ENCODE data around the gene RGP1. TPM values are rescaled to one million over a fixed set of nuclear protein-coding genes. Genes with fewer than 3 reads are reported as not detected.

Gene RGP1
- total RNA-seq (10 to 100 TPM; 30.0 to 32.4 TPM), polyA plus RNA-seq (10 to 100 TPM; 11.0 to 13.0 TPM)
- long read RNA-seq, donor 1, full-length matches to known transcripts = 4 of 18 reads
- long read RNA-seq, donor 1, partial matches to known transcripts = 6 of 18 reads
- long read RNA-seq, donor 1, other reads (novel, unspliced or antisense) = 8 of 18 reads
- long read RNA-seq, donor 2, full-length matches to known transcripts = 1 of 21 reads
- long read RNA-seq, donor 2, partial matches to known transcripts = 1 of 21 reads
- long read RNA-seq, donor 2, other reads (novel, unspliced or antisense) = 19 of 21 reads

GRCh38 chr9:35748858-35749514 is at the start of gene RGP1, which contains the start of gene GBA2:
TSS of gene RGP1 (plus strand) at chr9:35749287. CDS start at chr9:35749756, 469 bp downstream.
TSS of gene GBA2 (minus strand) at chr9:35749228. CDS start at chr9:35748704, 524 bp downstream.
- peaks cover 0 to 9% of the 10 kb centered on the region in 2 donors for H3K36me3 ChIP-seq (ENCODE audit: control insufficient read depth in 1 of 2, insufficient read depth in 2 of 2, low read length in 1 of 2)
- ATAC-seq (ENCODE audit: low FRiP score) (peak; percentile 91), DNase-seq (peak; percentile 87 to 94)
- WGBS, 2 donors = 0% methylated on average over 41 to 69 of the region's 69 CpGs
- intact Hi-C loops (cut with DNase I) = loop anchor here in 1 of 2 donors (1.0 kb wide), 1 partner anchor 84 kb away; no protein-coding TSS in a partner anchor
- no peaks in the 10 kb centered on the region for H3K4me1 ChIP-seq (ENCODE audit: control insufficient read depth in 1 of 2, insufficient read depth in 2 of 2, low read length in 2 of 2)
- H3K9me3 ChIP-seq (ENCODE audit: control insufficient read depth, low read length) = no peaks in the 10 kb centered on the region
- H3K27ac ChIP-seq (ENCODE audit: low read depth in 1 of 2, low read length in 2 of 2) = peak within 1 kb of the TSS; percentile 59 to 65
- H3K4me3 ChIP-seq (ENCODE audit: low read length in 2 of 2) = peak within 1 kb of the TSS; percentile 92 to 96
- H3K27me3 ChIP-seq (ENCODE audit: control insufficient read depth in 1 of 2, insufficient read depth in 2 of 2, low read length in 1 of 2) = no peaks in the 10 kb centered on the region

- peak; percentile 26 to 57 for DNase-seq
- Histone ChIP-seq H3K36me3 (ENCODE audit: control insufficient read depth in 1 of 2, insufficient read depth in 2 of 2, low read length in 1 of 2) (peaks cover 10 to 49% of the 10 kb centered on the region in 2 donors), H3K27ac (ENCODE audit: low read depth in 1 of 2, low read length in 2 of 2) (peak overlapping the region in 1 of 2 donors; percentile 72)
Measured at GRCh38 chr9:35700031-35700430, 49.1 kb upstream of the RGP1 start.

GRCh38 chr9:35700942-35701341 is 48.1 kb upstream of the RGP1 start:
- no peak for ATAC-seq (ENCODE audit: low FRiP score)
- peak in 1 of 2 donors; percentile 2 for DNase-seq
- Histone ChIP-seq H3K27ac (ENCODE audit: low read depth in 1 of 2, low read length in 2 of 2) (peak overlapping the region in 1 of 2 donors; percentile 26), H3K4me1 (ENCODE audit: control insufficient read depth in 1 of 2, insufficient read depth in 2 of 2, low read length in 2 of 2) (no peaks in the 10 kb centered on the region), H3K27me3 (ENCODE audit: control insufficient read depth in 1 of 2, insufficient read depth in 2 of 2, low read length in 1 of 2) (no peaks in the 10 kb centered on the region), H3K4me3 (ENCODE audit: low read length in 2 of 2) (no peak overlapping the region), H3K36me3 (ENCODE audit: control insufficient read depth in 1 of 2, insufficient read depth in 2 of 2, low read length in 1 of 2) (peaks cover 15 to 56% of the 10 kb centered on the region in 2 donors), H3K9me3 (ENCODE audit: control insufficient read depth, low read length) (no peaks in the 10 kb centered on the region)
- intact Hi-C loops (cut with DNase I) = no loop called here

More at GRCh38 chr9:35700031-35700430, 49.1 kb upstream of the RGP1 start:
- ATAC-seq (ENCODE audit: low FRiP score) = no peak
- 78 to 80% methylated on average over 11 of the region's 11 CpGs for WGBS, 2 donors
- Histone ChIP-seq H3K4me1 (ENCODE audit: control insufficient read depth in 1 of 2, insufficient read depth in 2 of 2, low read length in 2 of 2) (no peaks in the 10 kb centered on the region), H3K9me3 (ENCODE audit: control insufficient read depth, low read length) (no peaks in the 10 kb centered on the region), H3K27me3 (ENCODE audit: control insufficient read depth in 1 of 2, insufficient read depth in 2 of 2, low read length in 1 of 2) (no peaks in the 10 kb centered on the region), H3K4me3 (ENCODE audit: low read length in 2 of 2) (no peak overlapping the region)
- intact Hi-C loops (cut with DNase I) = no loop called here

- intact Hi-C loops (cut with DNase I) = no loop called here
- Histone ChIP-seq H3K36me3 (ENCODE audit: control insufficient read depth in 1 of 2, insufficient read depth in 2 of 2, low read length in 1 of 2) (peaks cover 15 to 64% of the 10 kb centered on the region in 2 donors), H3K27me3 (ENCODE audit: control insufficient read depth in 1 of 2, insufficient read depth in 2 of 2, low read length in 1 of 2) (no peaks in the 10 kb centered on the region), H3K4me3 (ENCODE audit: low read length in 2 of 2) (no peak overlapping the region), H3K4me1 (ENCODE audit: control insufficient read depth in 1 of 2, insufficient read depth in 2 of 2, low read length in 2 of 2) (no peaks in the 10 kb centered on the region), H3K27ac (ENCODE audit: low read depth in 1 of 2, low read length in 2 of 2) (no peak overlapping the region), H3K9me3 (ENCODE audit: control insufficient read depth, low read length) (no peaks in the 10 kb centered on the region)
- 97 to 100% methylated on average over 7 of the region's 7 CpGs for WGBS, 2 donors
- ATAC-seq (ENCODE audit: low FRiP score) (no peak), DNase-seq (peak in 1 of 2 donors; percentile 25)
Measured at GRCh38 chr9:35702696-35703095, 46.4 kb upstream of the RGP1 start.

GRCh38 chr9:35703906-35704672 is 45.0 kb upstream of the RGP1 start:
- Histone ChIP-seq H3K4me3 (ENCODE audit: low read length in 2 of 2) (no peak overlapping the region), H3K27ac (ENCODE audit: low read depth in 1 of 2, low read length in 2 of 2) (no peak overlapping the region), H3K27me3 (ENCODE audit: control insufficient read depth in 1 of 2, insufficient read depth in 2 of 2, low read length in 1 of 2) (no peaks in the 10 kb centered on the region), H3K4me1 (ENCODE audit: control insufficient read depth in 1 of 2, insufficient read depth in 2 of 2, low read length in 2 of 2) (no peaks in the 10 kb centered on the region), H3K9me3 (ENCODE audit: control insufficient read depth, low read length) (no peaks in the 10 kb centered on the region), H3K36me3 (ENCODE audit: control insufficient read depth in 1 of 2, insufficient read depth in 2 of 2, low read length in 1 of 2) (peaks cover 15 to 60% of the 10 kb centered on the region in 2 donors)
- 91 to 92% methylated on average over 26 of the region's 26 CpGs for WGBS, 2 donors
- DNase-seq (peak; percentile 33 to 72), ATAC-seq (ENCODE audit: low FRiP score) (no peak)
- intact Hi-C loops (cut with DNase I) = no loop called here

- H3K9me3 ChIP-seq (ENCODE audit: control insufficient read depth, low read length) = no peaks in the 10 kb centered on the region
- peaks cover 10 to 48% of the 10 kb centered on the region in 2 donors for H3K36me3 ChIP-seq (ENCODE audit: control insufficient read depth in 1 of 2, insufficient read depth in 2 of 2, low read length in 1 of 2)
- H3K27me3 ChIP-seq (ENCODE audit: control insufficient read depth in 1 of 2, insufficient read depth in 2 of 2, low read length in 1 of 2) = no peaks in the 10 kb centered on the region
- 61 to 66% methylated on average over 8 of the region's 8 CpGs for WGBS, 2 donors
- ATAC-seq (ENCODE audit: low FRiP score) = no peak
- no peak overlapping the region for H3K4me3 ChIP-seq (ENCODE audit: low read length in 2 of 2)
- H3K27ac ChIP-seq (ENCODE audit: low read depth in 1 of 2, low read length in 2 of 2) = no peak overlapping the region
- DNase-seq = peak; percentile 16 to 55
- no peaks in the 10 kb centered on the region for H3K4me1 ChIP-seq (ENCODE audit: control insufficient read depth in 1 of 2, insufficient read depth in 2 of 2, low read length in 2 of 2)
- intact Hi-C loops (cut with DNase I) = no loop called here
Measured at GRCh38 chr9:35705372-35705771, 43.7 kb upstream of the RGP1 start.

- no peaks in the 10 kb centered on the region for H3K27me3 ChIP-seq (ENCODE audit: control insufficient read depth in 1 of 2, insufficient read depth in 2 of 2, low read length in 1 of 2)
- intact Hi-C loops (cut with DNase I) = no loop called here
- H3K4me3 ChIP-seq (ENCODE audit: low read length in 2 of 2) = no peak overlapping the region
- H3K4me1 ChIP-seq (ENCODE audit: control insufficient read depth in 1 of 2, insufficient read depth in 2 of 2, low read length in 2 of 2) = no peaks in the 10 kb centered on the region
- ATAC-seq (ENCODE audit: low FRiP score) = no peak
- DNase-seq = peak in 1 of 2 donors; percentile 28
- H3K27ac ChIP-seq (ENCODE audit: low read depth in 1 of 2, low read length in 2 of 2) = peak overlapping the region in 1 of 2 donors; percentile 20
- H3K9me3 ChIP-seq (ENCODE audit: control insufficient read depth, low read length) = no peaks in the 10 kb centered on the region
- H3K36me3 ChIP-seq (ENCODE audit: control insufficient read depth in 1 of 2, insufficient read depth in 2 of 2, low read length in 1 of 2) = peaks cover 10 to 53% of the 10 kb centered on the region in 2 donors
- WGBS, 2 donors = 88 to 90% methylated on average over 7 of the region's 7 CpGs
Measured at GRCh38 chr9:35705836-35706430, 43.2 kb upstream of the RGP1 start.

- Histone ChIP-seq H3K36me3 (ENCODE audit: control insufficient read depth in 1 of 2, insufficient read depth in 2 of 2, low read length in 1 of 2) (peaks cover 13 to 60% of the 10 kb centered on the region in 2 donors), H3K4me1 (ENCODE audit: control insufficient read depth in 1 of 2, insufficient read depth in 2 of 2, low read length in 2 of 2) (no peaks in the 10 kb centered on the region), H3K27ac (ENCODE audit: low read depth in 1 of 2, low read length in 2 of 2) (no peak overlapping the region), H3K4me3 (ENCODE audit: low read length in 2 of 2) (no peak overlapping the region), H3K27me3 (ENCODE audit: control insufficient read depth in 1 of 2, insufficient read depth in 2 of 2, low read length in 1 of 2) (no peaks in the 10 kb centered on the region), H3K9me3 (ENCODE audit: control insufficient read depth, low read length) (no peaks in the 10 kb centered on the region)
- 84% methylated on average over 10 of the region's 10 CpGs for WGBS, 2 donors
- no peak for DNase-seq
- intact Hi-C loops (cut with DNase I) = no loop called here
- no peak for ATAC-seq (ENCODE audit: low FRiP score)
Measured at GRCh38 chr9:35706951-35707350, 42.1 kb upstream of the RGP1 start.

Measured in aorta (tissue), 5 donors.